ENCODE measurements around the gene HPX. TPM values are rescaled to one million over a fixed set of nuclear protein-coding genes. Genes with fewer than 3 reads are reported as not detected.

HPX gene
- total and polyA plus RNA-seq, 9 donors: 0.46 to 4.1 (median 2.4) TPM

DNA sequence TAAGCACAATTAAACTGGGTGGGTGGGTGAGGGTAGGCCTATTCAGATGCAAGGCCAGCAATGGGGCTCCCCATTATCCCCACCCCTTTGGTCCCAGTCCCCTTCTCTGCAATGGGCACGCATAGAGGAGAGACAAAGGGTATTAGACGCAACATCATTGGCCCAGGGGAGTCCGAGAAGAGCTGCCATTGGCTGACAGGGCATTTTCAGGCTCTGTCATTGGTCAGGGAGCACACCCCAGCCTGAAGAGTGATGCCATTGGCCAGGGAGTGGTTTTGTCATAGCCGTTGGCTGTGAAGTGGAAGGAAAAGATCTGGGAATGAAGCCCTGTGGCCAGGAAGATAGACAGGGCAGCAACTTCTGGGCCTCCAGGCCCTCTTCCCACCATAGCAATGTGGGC, 35.8 kb upstream of the HPX start:
- peaks cover 8% of the 10 kb centered on the region for H3K4me1 ChIP-seq (ENCODE audit: insufficient read depth)
- intact Hi-C loops (cut with DNase I): loop anchor here in 2 of 4 donors (10.0 kb wide), 2 partner anchors 128 to 242 kb away; partner anchors contain the start of genes CNGA4 (in 1 of the 2), FHIP1B (in 1 of the 2), ILK (in 1 of the 2) and RRP8 (in 1 of the 2)

DNA sequence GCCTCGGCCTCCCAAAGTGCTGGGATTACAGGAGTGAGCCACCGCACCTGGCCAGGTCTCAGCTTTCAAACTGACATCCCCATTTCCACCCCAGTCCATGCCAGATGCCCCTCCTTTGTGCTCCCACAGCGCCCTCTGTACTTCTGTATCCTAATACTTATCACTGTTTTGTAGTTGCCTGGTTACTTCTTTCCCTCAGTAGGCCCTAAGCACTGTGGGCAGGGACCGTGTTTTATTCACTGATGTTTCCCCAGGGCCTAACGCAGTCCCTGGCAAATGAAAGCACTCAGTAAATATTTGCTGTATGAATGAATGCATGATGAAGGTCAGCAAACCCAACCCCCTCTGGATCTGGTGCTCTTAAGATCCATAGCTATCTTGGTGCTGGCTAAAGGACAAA, 35.1 kb upstream of the HPX start:
- no peaks in the 10 kb centered on the region for H3K9me3 ChIP-seq
- H3K27me3 ChIP-seq: no peaks in the 10 kb centered on the region
- 63 to 68% (median 64%) methylated on average over 5 of the region's 5 CpGs for WGBS, 3 donors
- intact Hi-C loops (cut with DNase I): loop anchor here in 2 of 4 donors (10.0 kb wide), 2 partner anchors 129 to 241 kb away; partner anchors contain the start of genes CNGA4 (in 1 of the 2), FHIP1B (in 1 of the 2), ILK (in 1 of the 2) and RRP8 (in 1 of the 2)
- no peaks in the 10 kb centered on the region for H3K36me3 ChIP-seq
- no peak overlapping the region for H3K4me3 ChIP-seq
- H3K4me1 ChIP-seq (ENCODE audit: insufficient read depth): peaks cover 8% of the 10 kb centered on the region
- no peak for DNase-seq
- no peak overlapping the region for H3K27ac ChIP-seq
- TF ChIP-seq POLR2A (IDR thresholded peaks at IDR 0.05): no peak
- TF ChIP-seq, protein P1, sequence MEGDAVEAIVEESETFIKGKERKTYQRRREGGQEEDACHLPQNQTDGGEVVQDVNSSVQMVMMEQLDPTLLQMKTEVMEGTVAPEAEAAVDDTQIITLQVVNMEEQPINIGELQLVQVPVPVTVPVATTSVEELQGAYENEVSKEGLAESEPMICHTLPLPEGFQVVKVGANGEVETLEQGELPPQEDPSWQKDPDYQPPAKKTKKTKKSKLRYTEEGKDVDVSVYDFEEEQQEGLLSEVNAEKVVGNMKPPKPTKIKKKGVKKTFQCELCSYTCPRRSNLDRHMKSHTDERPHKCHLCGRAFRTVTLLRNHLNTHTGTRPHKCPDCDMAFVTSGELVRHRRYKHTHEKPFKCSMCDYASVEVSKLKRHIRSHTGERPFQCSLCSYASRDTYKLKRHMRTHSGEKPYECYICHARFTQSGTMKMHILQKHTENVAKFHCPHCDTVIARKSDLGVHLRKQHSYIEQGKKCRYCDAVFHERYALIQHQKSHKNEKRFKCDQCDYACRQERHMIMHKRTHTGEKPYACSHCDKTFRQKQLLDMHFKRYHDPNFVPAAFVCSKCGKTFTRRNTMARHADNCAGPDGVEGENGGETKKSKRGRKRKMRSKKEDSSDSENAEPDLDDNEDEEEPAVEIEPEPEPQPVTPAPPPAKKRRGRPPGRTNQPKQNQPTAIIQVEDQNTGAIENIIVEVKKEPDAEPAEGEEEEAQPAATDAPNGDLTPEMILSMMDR (IDR thresholded peaks at IDR 0.05): no peak

More for the DNA sequence above, 35.8 kb upstream of the HPX start:
- no peaks in the 10 kb centered on the region for H3K9me3 ChIP-seq
- no peaks in the 10 kb centered on the region for H3K27me3 ChIP-seq
- no peak overlapping the region for H3K4me3 ChIP-seq
- 86 to 90% (median 88%) methylated on average over 4 of the region's 4 CpGs for WGBS, 3 donors
- H3K36me3 ChIP-seq: no peaks in the 10 kb centered on the region
- no peak for DNase-seq
- no peak overlapping the region for H3K27ac ChIP-seq
- TF ChIP-seq EP300 (IDR thresholded peaks at IDR 0.05) (no peak), POLR2A (IDR thresholded peaks at IDR 0.05) (no peak)
- TF ChIP-seq, protein P1 (IDR thresholded peaks at IDR 0.05): no peak

DNA sequence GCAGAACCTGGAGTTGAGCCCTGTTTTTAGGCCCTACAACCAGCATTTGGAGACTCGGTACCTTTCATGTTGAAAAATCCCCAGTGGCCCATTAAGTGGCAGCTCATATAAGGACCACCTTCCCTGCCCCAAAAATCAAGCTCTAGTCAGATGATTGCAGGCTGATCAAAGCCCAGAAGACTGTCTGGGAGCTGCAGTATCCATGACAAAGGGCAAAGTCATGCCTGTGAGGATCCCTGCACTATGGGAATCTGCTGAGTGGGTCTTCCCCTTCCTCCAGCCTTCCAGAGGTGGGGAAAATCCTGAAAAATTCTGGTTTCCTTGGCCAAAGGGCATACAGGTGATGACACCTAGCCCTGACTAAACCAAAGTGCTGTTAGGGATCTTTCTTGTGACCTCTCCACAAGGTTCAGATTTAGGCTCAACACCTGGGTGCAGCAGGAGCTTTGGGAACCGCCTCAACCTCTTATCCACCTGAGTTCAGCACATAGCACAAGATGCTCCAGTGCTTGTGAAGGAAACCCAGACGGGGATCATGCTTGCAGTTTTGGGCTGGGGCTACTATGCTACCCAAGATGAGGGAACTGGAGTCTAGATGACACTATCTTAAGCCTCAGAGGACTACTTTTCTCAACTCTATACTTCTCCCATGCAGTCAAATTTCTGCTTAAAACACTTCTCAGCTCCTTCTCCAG, 34.2 kb upstream of the HPX start:
- H3K27ac ChIP-seq: peak overlapping the region in 1 of 2 donors; percentile 80
- H3K4me1 ChIP-seq (ENCODE audit: insufficient read depth): peaks cover 6% of the 10 kb centered on the region
- H3K4me3 ChIP-seq: no peak overlapping the region
- 52 to 60% (median 58%) methylated on average over 3 of the region's 3 CpGs for WGBS, 3 donors
- DNase-seq: no peak
- no peaks in the 10 kb centered on the region for H3K36me3 ChIP-seq
- no peaks in the 10 kb centered on the region for H3K27me3 ChIP-seq
- intact Hi-C loops (cut with DNase I): loop anchor here in 2 of 4 donors (10.0 kb wide), 2 partner anchors 130 to 240 kb away; partner anchors contain the start of genes CNGA4 (in 1 of the 2), FHIP1B (in 1 of the 2), ILK (in 1 of the 2) and RRP8 (in 1 of the 2)
- TF ChIP-seq, protein P1 (IDR thresholded peaks at IDR 0.05): no peak
- TF ChIP-seq POLR2A (IDR thresholded peaks at IDR 0.05): no peak
- TF ChIP-seq EP300 (IDR thresholded peaks at IDR 0.05): no peak
- no peaks in the 10 kb centered on the region for H3K9me3 ChIP-seq

DNA sequence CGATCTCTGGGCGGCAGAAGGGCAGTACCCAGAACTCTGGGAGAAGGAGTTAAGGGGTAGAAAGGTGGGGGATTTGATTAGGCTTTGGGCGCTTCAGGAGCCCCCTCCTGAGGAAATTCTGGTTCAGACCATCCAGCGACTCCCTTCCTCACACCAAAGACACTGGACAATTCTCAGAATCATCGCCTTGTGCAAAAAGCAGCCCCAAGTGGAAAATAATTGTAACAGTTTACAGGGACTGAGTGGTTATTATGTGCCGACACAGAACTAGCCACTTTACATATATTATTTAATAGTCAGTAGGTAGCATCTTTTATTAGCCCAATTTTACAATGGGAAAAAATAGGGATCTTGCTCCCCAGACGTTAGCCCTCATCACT, 33.6 kb upstream of the HPX start:
- peak overlapping the region; percentile 68 for H3K4me3 ChIP-seq
- no peaks in the 10 kb centered on the region for H3K36me3 ChIP-seq
- H3K4me1 ChIP-seq (ENCODE audit: insufficient read depth): peaks cover 7% of the 10 kb centered on the region
- H3K27me3 ChIP-seq: no peaks in the 10 kb centered on the region
- TF ChIP-seq, protein P1 (IDR thresholded peaks at IDR 0.05): peak in 1 of 3 donors; percentile 4
- TF ChIP-seq EP300 (IDR thresholded peaks at IDR 0.05) (no peak), POLR2A (IDR thresholded peaks at IDR 0.05) (no peak)
- H3K27ac ChIP-seq: peak overlapping the region; percentile 50 to 80
- H3K9me3 ChIP-seq: no peaks in the 10 kb centered on the region
- DNase-seq: no peak
- 12 to 16% (median 14%) methylated on average over 7 of the region's 7 CpGs for WGBS, 3 donors
- intact Hi-C loops (cut with DNase I): loop anchor here in 2 of 4 donors (10.0 kb wide), 2 partner anchors 130 to 240 kb away; partner anchors contain the start of genes CNGA4 (in 1 of the 2), FHIP1B (in 1 of the 2), ILK (in 1 of the 2) and RRP8 (in 1 of the 2)
